ENCODE measurements around the gene NEDD4.

NEDD4 gene

DNA sequence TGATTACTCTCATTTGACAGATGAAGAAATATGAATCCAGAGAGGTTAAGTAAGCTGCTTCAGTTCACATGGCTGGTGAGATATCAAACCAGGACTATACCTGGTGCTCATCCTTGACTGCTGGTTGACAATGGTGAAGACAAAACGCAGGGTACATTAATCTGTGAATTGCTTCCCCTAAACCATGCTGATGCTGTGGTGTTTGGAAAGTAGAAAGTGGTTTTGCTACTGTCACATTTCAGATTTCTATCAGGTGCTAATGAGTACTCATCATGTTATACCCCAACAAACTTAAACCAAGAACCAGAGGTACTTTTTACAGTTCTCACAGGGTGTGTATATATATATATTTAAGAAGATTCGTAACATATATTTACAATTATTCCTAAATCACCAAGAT is 165.5 kb downstream of the NEDD4 start:
- no peak overlapping the region for H2AFZ ChIP-seq (ENCODE audit: insufficient read depth, low read length, poor library complexity)
- H4K12ac ChIP-seq (ENCODE audit: low read depth, low read length), result no peak overlapping the region
- H3K9me3 ChIP-seq (ENCODE audit: insufficient read depth, low read depth, low read length), result no peaks in the 10 kb centered on the region
- no peaks in the 10 kb centered on the region for H3K79me2 ChIP-seq (ENCODE audit: control insufficient read depth, insufficient read depth, low read length, poor library complexity)
- H3K23ac ChIP-seq (ENCODE audit: low read length), result peak overlapping the region; percentile 33
- no peak overlapping the region for H2BK5ac ChIP-seq (ENCODE audit: low read depth, low read length, poor library complexity)
- no peak overlapping the region for H3K4me3 ChIP-seq (ENCODE audit: low read depth, low read length)
- H3K18ac ChIP-seq (ENCODE audit: low read length), result no peak overlapping the region
- H3K27ac ChIP-seq (ENCODE audit: low read depth, low read length), result no peak overlapping the region
- H2BK120ac ChIP-seq (ENCODE audit: insufficient read depth, low read length, poor library complexity), result no peak overlapping the region
- no peak overlapping the region for H3K4ac ChIP-seq (ENCODE audit: low read depth, low read length)
- peaks cover 0 to 3% of the 10 kb centered on the region in 2 experiments for H3K36me3 ChIP-seq (ENCODE audit: control insufficient read depth in 1 of 2, insufficient read depth in 2 of 2, low read length in 2 of 2)
- no peak overlapping the region for H4K8ac ChIP-seq (ENCODE audit: low read depth, low read length)
- no peak overlapping the region for H4K91ac ChIP-seq (ENCODE audit: low read depth, low read length)
- H3K4me1 ChIP-seq (ENCODE audit: control insufficient read depth in 1 of 2, insufficient read depth in 2 of 2, low read length in 2 of 2), result no peaks in the 10 kb centered on the region
- no peaks in the 10 kb centered on the region for H3K27me3 ChIP-seq (ENCODE audit: insufficient read depth, low read length)
- H3K14ac ChIP-seq (ENCODE audit: low read length), result no peak overlapping the region
- no peak overlapping the region for H2BK12ac ChIP-seq (ENCODE audit: low read length)
- no peak for DNase-seq
- H3K4me2 ChIP-seq (ENCODE audit: low read length), result no peak overlapping the region
- H3K9ac ChIP-seq (ENCODE audit: low read length), result no peak overlapping the region
- no peak overlapping the region for H2AK5ac ChIP-seq (ENCODE audit: low read length)
- no CpG with 5 or more reads among the region's 2 CpGs for WGBS (ENCODE audit: extremely low coverage, insufficient coverage, insufficient read length)
- H3K79me1 ChIP-seq (ENCODE audit: low read length), result no peaks in the 10 kb centered on the region

DNA sequence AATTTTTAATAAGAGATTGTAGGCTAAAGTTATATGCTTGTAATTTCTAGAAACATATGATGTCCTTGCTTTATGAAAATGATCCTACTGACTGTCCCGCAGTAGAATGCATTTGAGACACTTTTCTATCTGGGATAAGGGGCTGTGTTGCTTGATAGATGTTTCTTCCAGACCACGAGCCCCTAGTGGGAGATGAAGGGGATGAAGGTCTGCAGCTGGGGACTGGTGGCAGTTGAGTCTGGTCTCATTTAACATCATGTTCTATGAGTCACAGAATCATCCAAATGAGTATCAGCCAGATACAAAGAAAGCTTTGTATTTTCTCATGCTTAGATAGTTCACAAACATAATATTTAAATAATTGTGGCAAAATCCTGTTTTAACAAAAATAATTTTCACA is 166.2 kb downstream of the NEDD4 start:
- no peak overlapping the region for H3K4me3 ChIP-seq (ENCODE audit: low read depth, low read length)
- no CpG with 5 or more reads among the region's 2 CpGs for WGBS (ENCODE audit: extremely low coverage, insufficient coverage, insufficient read length)
- no peak overlapping the region for H3K23ac ChIP-seq (ENCODE audit: low read length)
- H4K91ac ChIP-seq (ENCODE audit: low read depth, low read length), result no peak overlapping the region
- no peak overlapping the region for H2AFZ ChIP-seq (ENCODE audit: insufficient read depth, low read length, poor library complexity)
- no peak overlapping the region for H3K18ac ChIP-seq (ENCODE audit: low read length)
- H3K4me2 ChIP-seq (ENCODE audit: low read length), result no peak overlapping the region
- H3K79me2 ChIP-seq (ENCODE audit: control insufficient read depth, insufficient read depth, low read length, poor library complexity), result no peaks in the 10 kb centered on the region
- no peak overlapping the region for H3K27ac ChIP-seq (ENCODE audit: low read depth, low read length)
- peaks cover 0 to 3% of the 10 kb centered on the region in 2 experiments for H3K36me3 ChIP-seq (ENCODE audit: control insufficient read depth in 1 of 2, insufficient read depth in 2 of 2, low read length in 2 of 2)
- no peak for DNase-seq
- no peaks in the 10 kb centered on the region for H3K9me3 ChIP-seq (ENCODE audit: insufficient read depth, low read depth, low read length)
- H3K14ac ChIP-seq (ENCODE audit: low read length), result no peak overlapping the region
- no peak overlapping the region for H4K8ac ChIP-seq (ENCODE audit: low read depth, low read length)
- no peak overlapping the region for H2BK5ac ChIP-seq (ENCODE audit: low read depth, low read length, poor library complexity)
- no peak overlapping the region for H2BK12ac ChIP-seq (ENCODE audit: low read length)
- H3K4me1 ChIP-seq (ENCODE audit: control insufficient read depth in 1 of 2, insufficient read depth in 2 of 2, low read length in 2 of 2), result no peaks in the 10 kb centered on the region
- H3K9ac ChIP-seq (ENCODE audit: low read length), result no peak overlapping the region
- H3K79me1 ChIP-seq (ENCODE audit: low read length), result no peaks in the 10 kb centered on the region
- no peak overlapping the region for H2AK5ac ChIP-seq (ENCODE audit: low read length)
- H2BK120ac ChIP-seq (ENCODE audit: insufficient read depth, low read length, poor library complexity), result no peak overlapping the region
- H3K4ac ChIP-seq (ENCODE audit: low read depth, low read length), result no peak overlapping the region
- no peaks in the 10 kb centered on the region for H3K27me3 ChIP-seq (ENCODE audit: insufficient read depth, low read length)
- no peak overlapping the region for H4K12ac ChIP-seq (ENCODE audit: low read depth, low read length)

DNA sequence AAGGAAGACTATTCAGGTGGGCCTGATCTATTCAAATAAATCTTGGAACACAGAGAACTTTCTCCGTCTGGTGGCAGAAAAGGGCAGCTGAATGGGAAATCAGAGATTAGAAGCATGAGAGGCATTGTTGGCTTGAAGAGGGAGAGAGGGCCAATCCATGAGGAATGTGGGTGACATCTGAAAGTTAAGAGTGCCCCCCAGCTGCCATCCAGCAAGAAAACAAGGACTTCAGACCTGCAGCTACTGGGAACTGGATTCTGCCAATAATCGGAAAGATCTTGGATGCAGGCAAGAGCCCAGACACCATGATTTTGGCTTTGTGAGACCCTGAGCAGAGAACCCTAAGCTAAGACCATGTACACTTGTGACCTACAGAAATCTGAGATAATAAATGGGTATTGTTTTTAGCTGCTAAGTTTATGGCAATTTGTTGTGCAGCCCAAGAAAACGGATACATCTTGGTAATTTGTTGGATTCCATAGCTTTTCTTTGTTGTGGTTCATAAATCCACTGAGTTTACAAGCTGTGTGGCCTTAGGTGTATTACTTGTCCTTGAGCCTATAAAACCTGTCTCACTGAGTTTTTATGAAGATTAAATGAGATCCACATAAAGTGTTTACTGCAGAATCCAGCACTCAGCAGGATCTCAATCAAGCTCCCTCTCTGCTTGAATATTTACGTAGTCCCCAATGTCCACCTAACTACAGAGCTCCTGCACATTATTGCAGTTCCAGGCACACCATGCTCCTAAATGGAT is 168.4 kb downstream of the NEDD4 start:
- Histone ChIP-seq H2BK120ac (ENCODE audit: insufficient read depth, low read length, poor library complexity) (no peak overlapping the region), H3K27me3 (ENCODE audit: insufficient read depth, low read length) (no peaks in the 10 kb centered on the region), H3K9ac (ENCODE audit: low read length) (no peak overlapping the region), H4K91ac (ENCODE audit: low read depth, low read length) (no peak overlapping the region), H3K4me2 (ENCODE audit: low read length) (no peak overlapping the region), H2BK5ac (ENCODE audit: low read depth, low read length, poor library complexity) (no peak overlapping the region), H4K12ac (ENCODE audit: low read depth, low read length) (no peak overlapping the region), H2AK5ac (ENCODE audit: low read length) (no peak overlapping the region), H3K18ac (ENCODE audit: low read length) (no peak overlapping the region), H3K4me3 (ENCODE audit: low read depth, low read length) (no peak overlapping the region), H3K23ac (ENCODE audit: low read length) (no peak overlapping the region), H3K4ac (ENCODE audit: low read depth, low read length) (no peak overlapping the region), H3K4me1 (ENCODE audit: control insufficient read depth in 1 of 2, insufficient read depth in 2 of 2, low read length in 2 of 2) (no peaks in the 10 kb centered on the region), H3K79me1 (ENCODE audit: low read length) (no peaks in the 10 kb centered on the region), H4K8ac (ENCODE audit: low read depth, low read length) (no peak overlapping the region), H3K36me3 (ENCODE audit: control insufficient read depth in 1 of 2, insufficient read depth in 2 of 2, low read length in 2 of 2) (peaks cover 0 to under 1% of the 10 kb centered on the region in 2 experiments), H3K9me3 (ENCODE audit: insufficient read depth, low read depth, low read length) (no peaks in the 10 kb centered on the region), H2AFZ (ENCODE audit: insufficient read depth, low read length, poor library complexity) (no peak overlapping the region), H3K14ac (ENCODE audit: low read length) (no peak overlapping the region), H3K27ac (ENCODE audit: low read depth, low read length) (no peak overlapping the region), H2BK12ac (ENCODE audit: low read length) (no peak overlapping the region), H3K79me2 (ENCODE audit: control insufficient read depth, insufficient read depth, low read length, poor library complexity) (no peaks in the 10 kb centered on the region)
- no CpG with 5 or more reads among the region's 4 CpGs for WGBS (ENCODE audit: extremely low coverage, insufficient coverage, insufficient read length)
- no peak for DNase-seq

DNA sequence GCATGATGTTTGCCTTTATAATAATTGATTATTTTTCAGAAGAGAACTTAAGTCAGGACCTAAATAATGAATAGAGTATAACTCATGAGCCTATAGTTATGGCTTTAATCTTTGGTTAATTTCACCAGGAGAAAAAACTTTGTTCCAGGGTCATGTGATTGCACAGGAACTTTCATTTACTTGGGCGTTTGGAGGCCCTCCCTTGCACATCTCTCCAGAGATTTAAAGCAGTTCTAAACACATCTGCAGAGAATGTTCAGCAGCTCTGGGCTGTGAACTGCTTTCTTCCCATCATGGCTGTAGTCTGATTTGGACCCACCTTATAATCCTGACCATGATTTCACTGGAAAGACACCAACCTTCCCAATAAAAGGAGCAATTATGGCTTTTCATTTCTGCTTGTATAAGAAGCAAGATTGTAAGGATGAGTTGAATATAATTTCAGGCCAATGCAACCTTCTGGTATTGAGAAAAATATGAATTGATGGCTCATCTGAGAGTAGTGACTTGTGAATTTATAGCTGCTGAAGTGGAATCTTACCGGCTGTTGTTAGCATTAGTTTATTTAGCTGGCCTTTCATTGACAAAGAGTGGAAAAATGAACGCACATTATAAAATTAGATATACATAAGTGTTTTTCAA is 169.6 kb downstream of the NEDD4 start:
- H4K12ac ChIP-seq (ENCODE audit: low read depth, low read length), result no peak overlapping the region
- no peaks in the 10 kb centered on the region for H3K36me3 ChIP-seq (ENCODE audit: control insufficient read depth in 1 of 2, insufficient read depth in 2 of 2, low read length in 2 of 2)
- no peak overlapping the region for H2BK5ac ChIP-seq (ENCODE audit: low read depth, low read length, poor library complexity)
- H3K79me2 ChIP-seq (ENCODE audit: control insufficient read depth, insufficient read depth, low read length, poor library complexity), result no peaks in the 10 kb centered on the region
- no peak overlapping the region for H3K27ac ChIP-seq (ENCODE audit: low read depth, low read length)
- H3K4me3 ChIP-seq (ENCODE audit: low read depth, low read length), result no peak overlapping the region
- H3K27me3 ChIP-seq (ENCODE audit: insufficient read depth, low read length), result no peaks in the 10 kb centered on the region
- no peak for DNase-seq
- no peak overlapping the region for H2AK5ac ChIP-seq (ENCODE audit: low read length)
- no peak overlapping the region for H3K23ac ChIP-seq (ENCODE audit: low read length)
- H3K4me2 ChIP-seq (ENCODE audit: low read length), result no peak overlapping the region
- no peak overlapping the region for H3K4ac ChIP-seq (ENCODE audit: low read depth, low read length)
- no peak overlapping the region for H2BK12ac ChIP-seq (ENCODE audit: low read length)
- WGBS (ENCODE audit: extremely low coverage, insufficient coverage, insufficient read length), result no CpG with 5 or more reads among the region's 3 CpGs
- H3K79me1 ChIP-seq (ENCODE audit: low read length), result no peaks in the 10 kb centered on the region
- no peak overlapping the region for H3K14ac ChIP-seq (ENCODE audit: low read length)
- H4K8ac ChIP-seq (ENCODE audit: low read depth, low read length), result no peak overlapping the region
- H3K4me1 ChIP-seq (ENCODE audit: control insufficient read depth in 1 of 2, insufficient read depth in 2 of 2, low read length in 2 of 2), result no peaks in the 10 kb centered on the region
- no peak overlapping the region for H3K18ac ChIP-seq (ENCODE audit: low read length)
- no peak overlapping the region for H2AFZ ChIP-seq (ENCODE audit: insufficient read depth, low read length, poor library complexity)
- H3K9ac ChIP-seq (ENCODE audit: low read length), result no peak overlapping the region
- no peaks in the 10 kb centered on the region for H3K9me3 ChIP-seq (ENCODE audit: insufficient read depth, low read depth, low read length)
- no peak overlapping the region for H4K91ac ChIP-seq (ENCODE audit: low read depth, low read length)
- no peak overlapping the region for H2BK120ac ChIP-seq (ENCODE audit: insufficient read depth, low read length, poor library complexity)
